Umbilical cord (tissue), 2 donors: ENCODE results near the gene C14orf119. TPM values are rescaled to one million over a fixed set of nuclear protein-coding genes. Genes with fewer than 3 reads are reported as not detected.
"Not testable (repeated sequence)": the region's sequence is repeated elsewhere in the genome, so short reads cannot be mapped to it uniquely, and the experiment has no call there.

Source experiments
- DNase-seq: peaks from one replicate; pipeline ENCODE4 v3.0.0-alpha.2; 2015; ENCODE audit warnings: low spot score
- total RNA-seq: library from RNA; depleted of rRNA; stranded (reverse); fragments of >200 nt; gene quantifications from one replicate; pipeline ENCODE4 v1.2.3, GENCODE V29; 2014; ENCODE audit warnings: low replicate concordance; ENCODE audit not compliant: insufficient read depth

The C14orf119 gene
- total RNA-seq, 1 donor from 2014 or later: 15.4 TPM

GRCh38 chr14:23089498-23090253 is 5.6 kb upstream of the C14orf119 start:
- DNase-seq: no peak

- DNase-seq: no peak
These were observed 5.1 kb upstream of the C14orf119 start for GRCh38 chr14:23090254-23090636.

- no peak for DNase-seq
These were observed 3.7 kb upstream of the C14orf119 start for GRCh38 chr14:23091294-23092225.

- DNase-seq: no peak
These were observed 2.2 kb upstream of the C14orf119 start for GRCh38 chr14:23093104-23093503.

- no peak for DNase-seq
These were observed 1.8 kb upstream of the C14orf119 start for GRCh38 chr14:23093526-23093925.

GRCh38 chr14:23093991-23094665 is 1.2 kb upstream of the C14orf119 start:
- no peak for DNase-seq

GRCh38 chr14:23094666-23095195 is 574 bp upstream of the C14orf119 start, which contains the start of gene ACIN1:
TSS of gene ACIN1 (minus strand) at chr14:23095136. CDS start at chr14:23095112, 24 bp downstream.
- peak; percentile 94 for DNase-seq

- DNase-seq: no peak
These were observed 2.5 kb downstream of the C14orf119 start for GRCh38 chr14:23097786-23098185.

GRCh38 chr14:23099212-23099861 is 4.0 kb downstream of the C14orf119 start:
- no peak for DNase-seq

- no peak for DNase-seq
These were observed 6.1 kb downstream of the C14orf119 start for GRCh38 chr14:23101213-23101970.

GRCh38 chr14:23101986-23102625 is 6.8 kb downstream of the C14orf119 start:
- DNase-seq: no peak

GRCh38 chr14:23102801-23103200 is 7.5 kb downstream of the C14orf119 start:
- DNase-seq: no peak

- DNase-seq: no peak
These were observed 8.3 kb downstream of the C14orf119 start for GRCh38 chr14:23103581-23103980.

- no peak for DNase-seq
These were observed 8.8 kb downstream of the C14orf119 start for GRCh38 chr14:23104070-23104590.

- DNase-seq: no peak
These were observed 9.5 kb downstream of the C14orf119 start, which contains the start of gene CIROP for GRCh38 chr14:23104591-23105347. TSS of gene CIROP (minus strand) at chr14:23104989. CDS start at chr14:23104920, 69 bp downstream.

GRCh38 chr14:23105348-23105824 is 10.1 kb downstream of the C14orf119 start:
- no peak for DNase-seq

- no peak for DNase-seq
These were observed 11.4 kb downstream of the C14orf119 start for GRCh38 chr14:23106747-23107045.

- not testable (repeated sequence) for DNase-seq
These were observed 12.3 kb downstream of the C14orf119 start for GRCh38 chr14:23107620-23108019.

- DNase-seq: not testable (repeated sequence)
These were observed 12.9 kb downstream of the C14orf119 start for GRCh38 chr14:23108169-23108568.
